ENCODE results near the gene GFM1.

DNA sequence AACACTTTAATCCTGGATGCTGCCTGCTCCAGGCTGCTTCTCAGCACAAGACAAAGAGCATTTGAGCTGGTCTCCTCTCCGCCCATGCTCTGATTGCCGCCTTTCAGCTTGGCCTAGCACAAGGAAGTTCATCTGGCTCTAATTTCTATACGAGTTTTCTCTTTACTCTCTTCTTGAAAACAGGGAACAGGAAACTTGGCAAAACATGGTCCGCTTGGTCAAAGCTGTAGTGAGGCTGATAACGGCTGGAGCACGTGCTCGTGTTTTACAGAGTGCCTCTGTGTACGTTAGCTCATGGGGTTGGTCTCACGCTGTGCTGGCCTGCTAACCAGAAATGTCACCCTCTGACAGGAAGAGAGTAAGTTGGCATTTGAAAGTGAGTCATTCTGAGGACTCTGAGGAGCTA is 68.8 kb downstream of the GFM1 start:
- TF ChIP-seq CTCF (IDR thresholded peaks at IDR 0.05): no peak
- no peak for TF ChIP-seq EP300 (IDR thresholded peaks at IDR 0.05; ENCODE audit: low read depth)
- no peak for TF ChIP-seq POLR2A (IDR thresholded peaks at IDR 0.05)
- TF ChIP-seq POLR2AphosphoS5 (IDR thresholded peaks at IDR 0.05): peak in 1 of 3 donors; percentile 15

Data from transverse colon (tissue), 4 donors.